Right atrium auricular region (tissue), 2 donors: ENCODE data around the gene SMOC2. TPM values are rescaled to one million over a fixed set of nuclear protein-coding genes. Genes with fewer than 3 reads are reported as not detected.

ENCODE experiments used
- DNase-seq: peaks from one replicate; pipeline ENCODE4 v3.0.0-alpha.2; 2019; ENCODE audit warnings: low spot score
- H3K27ac ChIP-seq, 2 donors: fragments of 200-600 bp; sonication (generic); 1 replicate in 1 of 2; 2 replicates in 1 of 2; pipeline ENCODE4 v1.5.1; 2016 to 2019
- H3K27me3 ChIP-seq, 2 donors: fragments of 200-600 bp; sonication (generic); one replicate each; pipeline versions ENCODE4 v1.5.1 to v1.6.0; 2017 to 2019
- H3K36me3 ChIP-seq: fragments of 200-600 bp; sonication (generic); one replicate; pipeline ENCODE4 v1.5.1; 2016
- H3K4me1 ChIP-seq, 2 donors: fragments of 200-600 bp; sonication (generic); one replicate each; pipeline versions ENCODE4 v1.5.1 to v1.6.0; 2017 to 2019
- H3K4me3 ChIP-seq, 2 donors: fragments of 200-600 bp; sonication (generic); 1 replicate in 1 of 2; 2 replicates in 1 of 2; pipeline ENCODE4 v1.5.1; 2017 to 2019; ENCODE audit warnings: mild to moderate bottlenecking in 1 of 2, moderate library complexity in 1 of 2
- H3K9me3 ChIP-seq, 2 donors: fragments of 200-600 bp; sonication (generic); one replicate each; pipeline ENCODE4 v1.5.1; 2019
- CTCF ChIP-seq, 2 donors: fragments of 200-600 bp; sonication (generic); IDR thresholded peaks; one replicate each; pipeline ENCODE4 v1.5.1; 2019; ENCODE audit warnings: antibody characterized with exemption in 2 of 2
- total RNA-seq, 2 donors: library from RNA; depleted of rRNA; stranded (reverse); fragments of >200 nt; gene quantifications; one replicate each; pipeline ENCODE4 v1.1.0, GENCODE V29; 2016

Gene SMOC2
- total RNA-seq, 2 donors from 2014 or later = 10.8 to 31.7 TPM

GRCh38 chr6:168397012-168397411, 44.0 kb upstream of the SMOC2 start:
- H3K27ac ChIP-seq = no peak overlapping the region
- DNase-seq = no peak
- H3K4me1 ChIP-seq = no peaks in the 10 kb centered on the region
- TF ChIP-seq CTCF (IDR thresholded peaks at IDR 0.05) = no peak
- H3K9me3 ChIP-seq = no peaks in the 10 kb centered on the region
- no peaks in the 10 kb centered on the region for H3K36me3 ChIP-seq
- no peak overlapping the region for H3K4me3 ChIP-seq
- H3K27me3 ChIP-seq = no peaks in the 10 kb centered on the region

- H3K4me3 ChIP-seq = no peak overlapping the region
- H3K36me3 ChIP-seq = no peaks in the 10 kb centered on the region
- H3K27ac ChIP-seq = no peak overlapping the region
- no peaks in the 10 kb centered on the region for H3K27me3 ChIP-seq
- TF ChIP-seq CTCF (IDR thresholded peaks at IDR 0.05) = no peak
- no peaks in the 10 kb centered on the region for H3K4me1 ChIP-seq
- DNase-seq = no peak
- no peaks in the 10 kb centered on the region for H3K9me3 ChIP-seq
These were observed 40.9 kb upstream of the SMOC2 start for GRCh38 chr6:168400037-168400436.

- DNase-seq = no peak
These were observed 37.5 kb upstream of the SMOC2 start for GRCh38 chr6:168403370-168404005.

GRCh38 chr6:168404560-168404959, 36.4 kb upstream of the SMOC2 start:
- Histone ChIP-seq H3K27me3 (no peaks in the 10 kb centered on the region), H3K4me1 (no peaks in the 10 kb centered on the region), H3K36me3 (no peaks in the 10 kb centered on the region), H3K27ac (no peak overlapping the region), H3K4me3 (no peak overlapping the region), H3K9me3 (no peaks in the 10 kb centered on the region)
- no peak for TF ChIP-seq CTCF (IDR thresholded peaks at IDR 0.05)
- no peak for DNase-seq

More at GRCh38 chr6:168403370-168404005, 37.5 kb upstream of the SMOC2 start:
- Histone ChIP-seq H3K9me3 (no peaks in the 10 kb centered on the region), H3K36me3 (no peaks in the 10 kb centered on the region), H3K27ac (no peak overlapping the region), H3K4me3 (no peak overlapping the region), H3K4me1 (no peaks in the 10 kb centered on the region), H3K27me3 (no peaks in the 10 kb centered on the region)
- no peak for TF ChIP-seq CTCF (IDR thresholded peaks at IDR 0.05)

- Histone ChIP-seq H3K9me3 (no peaks in the 10 kb centered on the region), H3K36me3 (no peaks in the 10 kb centered on the region), H3K4me1 (no peaks in the 10 kb centered on the region), H3K27ac (no peak overlapping the region), H3K4me3 (no peak overlapping the region), H3K27me3 (no peaks in the 10 kb centered on the region)
- no peak for TF ChIP-seq CTCF (IDR thresholded peaks at IDR 0.05)
- DNase-seq = no peak
These were observed 33.1 kb upstream of the SMOC2 start for GRCh38 chr6:168407842-168408241.
